Prostate gland (tissue), 2 donors: ENCODE results near the gene PRKD1. TPM values are rescaled to one million over a fixed set of nuclear protein-coding genes. Genes with fewer than 3 reads are reported as not detected.

Source experiments
- DNase-seq: peaks from one replicate; pipeline ENCODE4 v3.0.0-alpha.2; 2019; ENCODE audit warnings: low spot score
- H3K27ac ChIP-seq, 2 donors: fragments of 200-600 bp; sonication (generic); 2 replicates each; pipeline ENCODE4 v1.5.1; 2017 to 2019
- H3K27me3 ChIP-seq: fragments of 200-600 bp; sonication (generic); replicated peaks from 2 replicates; pipeline ENCODE4 v1.5.1; 2019; ENCODE audit not compliant: insufficient read depth
- H3K36me3 ChIP-seq, 2 donors: fragments of 200-600 bp; sonication (generic); 1 replicate in 1 of 2; 2 replicates in 1 of 2; pipeline versions ENCODE4 v1.5.1 to v1.8.1; 2017 to 2019
- H3K4me1 ChIP-seq: fragments of 200-600 bp; sonication (generic); replicated peaks from 2 replicates; pipeline ENCODE4 v1.5.1; 2019
- H3K4me3 ChIP-seq, 2 donors: fragments of 200-600 bp; sonication (generic); 2 replicates each; pipeline ENCODE4 v1.5.1; 2017 to 2019
- H3K9me3 ChIP-seq: fragments of 200-600 bp; sonication (generic); 2 replicates; pipeline ENCODE4 v1.5.1; 2017
- CTCF ChIP-seq, 4 experiments: fragments of 200-600 bp in 2 of 4; fragments of 450-650 bp in 2 of 4; sonication (generic) in 2 of 4; IDR thresholded peaks; 1 replicate in 3 of 4; 2 replicates in 1 of 4; pipeline ENCODE4 v1.5.1; 2016 to 2019; ENCODE audit warnings: antibody characterized with exemption in 4 of 4, mild to moderate bottlenecking in 2 of 4, moderate library complexity in 2 of 4
- POLR2A ChIP-seq: fragments of 450-650 bp; IDR thresholded peaks from one replicate; pipeline ENCODE4 v1.6.1; 2016; ENCODE audit warnings: antibody characterized with exemption, mild to moderate bottlenecking
- POLR2AphosphoS5 ChIP-seq: sonication (generic); formaldehyde crosslinking; IDR thresholded peaks from one replicate; pipeline ENCODE4 v1.6.1; 2017; ENCODE audit warnings: antibody characterized with exemption
- WGBS: methylation state at CpG from one replicate; pipeline ENCODE4 v1.1.5; 2018; 5-methylcytosine and 5-hydroxymethylcytosine counted together
- intact Hi-C: fragments of 100-400 bp; cut with DNase I; formaldehyde crosslinking; loops from one replicate; pipeline ENCODE4 v1.14.2; 2022
- total RNA-seq, 2 donors: library from RNA; depleted of rRNA; stranded (reverse); fragments of >200 nt; gene quantifications; one replicate each; pipeline ENCODE4 v1.1.0, GENCODE V29; 2016

PRKD1 gene
- total RNA-seq, 2 donors from 2014 or later: 45.0 to 82.0 TPM

DNA sequence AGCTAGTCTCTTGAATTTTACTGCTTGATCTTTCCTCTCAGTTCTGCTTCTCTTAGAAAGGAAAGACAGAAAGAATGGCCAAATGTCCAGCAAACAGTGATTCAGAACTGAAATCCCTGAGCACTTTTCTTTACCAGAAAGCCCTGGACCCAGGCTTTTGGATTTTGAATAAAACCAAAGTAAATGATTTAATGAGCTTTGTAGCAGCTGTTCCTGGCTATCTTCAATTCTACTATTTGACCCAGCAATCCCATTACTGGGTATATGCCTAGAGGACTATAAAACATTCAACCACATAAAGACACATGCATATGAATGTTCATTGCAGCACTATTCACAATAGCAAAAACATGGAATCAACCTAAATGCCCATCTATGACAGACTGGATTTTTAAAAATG, 187.2 kb downstream of the PRKD1 start:
- no peak for TF ChIP-seq POLR2AphosphoS5
- no peak for TF ChIP-seq CTCF (IDR thresholded peaks at IDR 0.05)
- no peak for TF ChIP-seq POLR2A
- Histone ChIP-seq H3K27ac (peak overlapping the region; percentile 14 to 27), H3K36me3 (no peaks in the 10 kb centered on the region), H3K4me1 (peaks cover 5% of the 10 kb centered on the region), H3K4me3 (no peak overlapping the region), H3K27me3 (no peaks in the 10 kb centered on the region), H3K9me3 (no peaks in the 10 kb centered on the region)
- DNase-seq: no peak
- intact Hi-C loops: loop anchor here (5.0 kb wide), 1 partner anchor 187 kb away; the partner anchor contains the start of gene PRKD1

DNA sequence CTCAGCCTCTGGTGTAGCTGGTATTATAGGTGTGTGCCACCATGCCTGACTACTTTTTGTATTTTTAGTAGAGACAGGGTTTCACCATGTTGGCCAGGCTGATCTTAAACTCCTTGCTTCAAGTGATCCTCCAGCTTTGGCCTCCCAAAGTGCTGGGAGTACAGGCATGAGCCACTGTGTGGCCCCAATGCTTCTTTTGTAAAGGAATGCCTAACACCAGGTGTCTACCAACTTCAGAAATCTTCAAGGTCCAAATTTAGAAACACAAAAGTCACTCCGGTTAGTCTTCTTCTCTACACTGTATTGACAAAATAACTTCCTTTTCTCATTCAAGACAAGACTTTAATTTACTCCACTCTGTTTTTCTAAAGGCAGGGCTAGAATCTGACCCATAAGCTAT, 188.7 kb downstream of the PRKD1 start:
- Histone ChIP-seq H3K4me3 (no peak overlapping the region), H3K9me3 (no peaks in the 10 kb centered on the region), H3K27me3 (no peaks in the 10 kb centered on the region), H3K4me1 (peaks cover 11% of the 10 kb centered on the region), H3K27ac (no peak overlapping the region), H3K36me3 (no peaks in the 10 kb centered on the region)
- TF ChIP-seq POLR2A (no peak), CTCF (IDR thresholded peaks at IDR 0.05) (no peak), POLR2AphosphoS5 (no peak)
- DNase-seq: no peak
- WGBS: 94% methylated on average over 1 of the region's 1 CpG
- intact Hi-C loops: no loop called here

GRCh38 chr14:29738056-29738455, 189.6 kb downstream of the PRKD1 start:
- no peak overlapping the region for H3K4me3 ChIP-seq
- no peaks in the 10 kb centered on the region for H3K9me3 ChIP-seq
- peaks cover 11% of the 10 kb centered on the region for H3K4me1 ChIP-seq
- intact Hi-C loops: no loop called here
- H3K36me3 ChIP-seq: no peaks in the 10 kb centered on the region
- WGBS: 49% methylated on average over 1 of the region's 1 CpG
- no peak for DNase-seq
- peak overlapping the region in 1 of 2 donors; percentile 75 for H3K27ac ChIP-seq
- H3K27me3 ChIP-seq: no peaks in the 10 kb centered on the region
- TF ChIP-seq POLR2A (no peak), CTCF (IDR thresholded peaks at IDR 0.05) (no peak), POLR2AphosphoS5 (no peak)

DNA sequence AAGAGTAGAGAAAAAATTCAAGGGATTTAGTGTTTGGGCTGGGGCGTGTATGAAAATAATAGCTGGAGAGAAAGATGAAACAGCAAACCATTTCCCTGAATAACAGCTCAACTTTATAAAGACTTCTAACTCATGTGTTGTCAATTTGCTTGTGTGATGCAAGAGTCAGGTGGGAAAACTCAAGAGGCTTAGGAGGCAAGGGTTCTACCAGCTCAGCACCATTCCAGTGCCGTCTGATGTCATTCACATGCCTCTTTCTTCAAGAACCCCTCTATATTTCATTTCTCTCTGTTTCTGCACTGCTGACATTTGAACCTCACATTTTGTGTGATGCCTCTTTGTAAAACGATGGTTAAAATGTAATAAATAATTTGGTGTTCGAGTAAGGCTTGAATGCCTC, 192.2 kb downstream of the PRKD1 start:
- no peak for DNase-seq
- 83% methylated on average over 4 of the region's 4 CpGs for WGBS

More for the DNA sequence above, 192.2 kb downstream of the PRKD1 start:
- TF ChIP-seq POLR2AphosphoS5 (no peak), CTCF (IDR thresholded peaks at IDR 0.05) (no peak), POLR2A (no peak)
- intact Hi-C loops: no loop called here
- H3K27ac ChIP-seq: peak overlapping the region; percentile 10 to 75
- H3K9me3 ChIP-seq: no peaks in the 10 kb centered on the region
- no peaks in the 10 kb centered on the region for H3K36me3 ChIP-seq
- peaks cover 9% of the 10 kb centered on the region for H3K4me1 ChIP-seq
- H3K4me3 ChIP-seq: no peak overlapping the region
- H3K27me3 ChIP-seq: no peaks in the 10 kb centered on the region
